H1 (cell line): ENCODE results near the gene DSE. TPM values are rescaled to one million over a fixed set of nuclear protein-coding genes. Genes with fewer than 3 reads are reported as not detected.

Experiments
- CTCF ChIA-PET: fragments of 300-600 bp; sonication (Branson Sonifier 250); formaldehyde crosslinking; loops from one replicate; lab custom pipeline; 2021; ENCODE audit not compliant: partially characterized antibody; lab: Charles Lee
- POLR2A ChIA-PET: fragments of 300-600 bp; sonication (Branson Sonifier 250); formaldehyde crosslinking; loops from one replicate; lab custom pipeline; 2021; ENCODE audit warnings: inconsistent platforms; ENCODE audit not compliant: partially characterized antibody; lab: Charles Lee
- DNase-seq, 2 experiments: peaks; one replicate each; pipeline versions ENCODE4 v3.0.0 to v3.0.0-alpha.2; 2010 to 2022; ENCODE audit warnings: low spot score in 2 of 2, low read depth in 1 of 2, mixed read lengths in 1 of 2
- FAIRE-seq: peaks from 2 replicates; lab custom pipeline; 2011; peaks lifted over from hg19 to GRCh38; lab: Jason Lieb, UNC
- H2AFZ ChIP-seq: 2 replicates; pipeline ENCODE4 v1.8.1; 2012; ENCODE audit warnings: low read length, inconsistent platforms
- H2AK5ac ChIP-seq: 2 replicates; pipeline ENCODE4 v1.6.1; 2013; ENCODE audit warnings: low read depth, low read length
- H2BK120ac ChIP-seq: replicated peaks from 2 replicates; pipeline ENCODE3; 2013; ENCODE audit warnings: low read depth, low read length, inconsistent platforms
- H2BK12ac ChIP-seq: 2 replicates; pipeline ENCODE4 v1.6.1; 2013; ENCODE audit warnings: low read depth, low read length
- H2BK15ac ChIP-seq: 2 replicates; pipeline ENCODE4 v1.6.1; 2013; ENCODE audit warnings: low read length
- H2BK20ac ChIP-seq: 2 replicates; pipeline ENCODE4 v1.6.1; 2013; ENCODE audit warnings: low read length
- H2BK5ac ChIP-seq: 2 replicates; pipeline ENCODE4 v1.6.1; 2013; ENCODE audit warnings: low read depth, low read length
- H3K14ac ChIP-seq: 2 replicates; pipeline ENCODE4 v1.6.1; 2013; ENCODE audit warnings: inconsistent platforms; ENCODE audit not compliant: insufficient read length
- H3K18ac ChIP-seq: 2 replicates; pipeline ENCODE4 v1.6.1; 2013; ENCODE audit warnings: low read length; ENCODE audit errors: extremely low read depth
- H3K23ac ChIP-seq: 2 replicates; pipeline ENCODE4 v1.6.1; 2013; ENCODE audit warnings: inconsistent platforms; ENCODE audit not compliant: insufficient read length
- H3K23me2 ChIP-seq: 2 replicates; pipeline ENCODE4 v1.6.1; 2013; ENCODE audit warnings: low read depth, low read length
- H3K27ac ChIP-seq: 2 replicates; pipeline ENCODE4 v1.6.1; 2011; ENCODE audit warnings: low read depth, low read length, inconsistent platforms
- H3K27me3 ChIP-seq, 4 experiments: replicated peaks in 1 of 4; 1 replicate in 1 of 4; 2 replicates in 3 of 4; pipeline versions ENCODE4 v1.6.1 to v1.8.1; 2011 to 2013; ENCODE audit warnings: low read length in 3 of 4, mild to moderate bottlenecking in 3 of 4, inconsistent platforms in 2 of 4, mixed read lengths in 2 of 4, moderate library complexity in 1 of 4; ENCODE audit not compliant: control insufficient read depth in 3 of 4, insufficient read depth in 3 of 4; ENCODE audit errors: extremely low read depth in 1 of 4
- H3K36me3 ChIP-seq, 4 experiments: 2 replicates each; pipeline versions ENCODE4 v1.6.1 to v1.8.1; 2011 to 2013; ENCODE audit warnings: mild to moderate bottlenecking in 4 of 4, low read length in 3 of 4, moderate library complexity in 2 of 4, control low read depth in 1 of 4, inconsistent platforms in 1 of 4; ENCODE audit not compliant: insufficient read depth in 4 of 4, control insufficient read depth in 2 of 4
- H3K4ac ChIP-seq: replicated peaks from 2 replicates; pipeline ENCODE3; 2013; ENCODE audit warnings: low read length, low read depth, mixed read lengths, inconsistent platforms; ENCODE audit not compliant: insufficient read length
- H3K4me1 ChIP-seq, 4 experiments: replicated peaks in 1 of 4; 1 replicate in 1 of 4; 2 replicates in 3 of 4; pipeline versions ENCODE4 v1.6.1 to v1.8.1; 2011 to 2013; ENCODE audit warnings: low read length in 3 of 4, inconsistent platforms in 2 of 4, mixed read lengths in 1 of 4; ENCODE audit not compliant: insufficient read depth in 4 of 4, control insufficient read depth in 3 of 4
- H3K4me2 ChIP-seq, 2 experiments: 2 replicates each; pipeline versions ENCODE4 v1.6.1 to v1.8.1; 2011 to 2013; ENCODE audit warnings: low read depth in 2 of 2, low read length in 2 of 2, control low read depth in 1 of 2, inconsistent platforms in 1 of 2, mild to moderate bottlenecking in 1 of 2; ENCODE audit not compliant: insufficient read depth in 1 of 2
- H3K4me3 ChIP-seq, 4 experiments: fragments of 200-600, 300-600 bp in 1 of 4; sonication (generic), shearing (Covaris generic), sonication (Bioruptor Twin) in 1 of 4; 2 replicates each; pipeline versions ENCODE4 v1.5.1 to v1.8.1; 2011 to 2016; ENCODE audit warnings: low read length in 4 of 4, low read depth in 3 of 4, control low read depth in 2 of 4, inconsistent platforms in 2 of 4, mild to moderate bottlenecking in 2 of 4, mixed read lengths in 1 of 4, moderate library complexity in 1 of 4; ENCODE audit not compliant: insufficient read depth in 2 of 4; ENCODE audit errors: extremely low read depth in 1 of 4
- H3K56ac ChIP-seq: replicated peaks from 2 replicates; pipeline ENCODE3; 2013; ENCODE audit warnings: low read depth, mild to moderate bottlenecking, mixed read lengths, low read length, inconsistent platforms; ENCODE audit not compliant: insufficient read length
- H3K79me1 ChIP-seq: 2 replicates; pipeline ENCODE4 v1.6.1; 2013; ENCODE audit warnings: low read depth, low read length, control low read depth
- H3K79me2 ChIP-seq, 2 experiments: 2 replicates each; pipeline versions ENCODE4 v1.6.1 to v1.8.1; 2012 to 2013; ENCODE audit warnings: low read length in 2 of 2, mild to moderate bottlenecking in 2 of 2, inconsistent platforms in 1 of 2; ENCODE audit not compliant: insufficient read depth in 2 of 2, control insufficient read depth in 1 of 2
- H3K9ac ChIP-seq, 4 experiments: replicated peaks in 1 of 4; 1 replicate in 1 of 4; 2 replicates in 3 of 4; pipeline versions ENCODE4 v1.6.1 to v1.8.1; 2011 to 2013; ENCODE audit warnings: low read depth in 3 of 4, low read length in 3 of 4, control low read depth in 2 of 4, mild to moderate bottlenecking in 2 of 4, moderate library complexity in 2 of 4, inconsistent platforms in 1 of 4; ENCODE audit errors: extremely low read depth in 1 of 4
- H3K9me3 ChIP-seq, 2 experiments: 2 replicates each; pipeline versions ENCODE4 v1.6.1 to v1.8.1; 2012 to 2013; ENCODE audit warnings: mild to moderate bottlenecking in 2 of 2, moderate library complexity in 2 of 2, control low read depth in 1 of 2, inconsistent platforms in 1 of 2, low read depth in 1 of 2, low read length in 1 of 2, mixed read lengths in 1 of 2; ENCODE audit not compliant: insufficient read depth in 2 of 2
- H4K20me1 ChIP-seq, 2 experiments: replicated peaks in 1 of 2; 2 replicates each; pipeline versions ENCODE3 to v1.8.1; 2011 to 2013; ENCODE audit warnings: inconsistent platforms in 2 of 2, low read length in 2 of 2, mild to moderate bottlenecking in 1 of 2; ENCODE audit not compliant: insufficient read depth in 2 of 2, control insufficient read depth in 1 of 2
- H4K5ac ChIP-seq: 2 replicates; pipeline ENCODE4 v1.6.1; 2013; ENCODE audit warnings: low read length, low read depth, mixed read lengths, inconsistent platforms; ENCODE audit not compliant: insufficient read length
- H4K8ac ChIP-seq: 2 replicates; pipeline ENCODE4 v1.8.0; 2013; ENCODE audit warnings: mild to moderate bottlenecking, moderate library complexity, low read length, inconsistent platforms; ENCODE audit not compliant: insufficient read depth; ENCODE audit errors: extremely low read depth
- H4K91ac ChIP-seq: replicated peaks from 2 replicates; pipeline ENCODE3; 2013; ENCODE audit warnings: low read length, mixed read lengths, inconsistent platforms; ENCODE audit not compliant: insufficient read length
- CREB1 ChIP-seq: IDR thresholded peaks from 2 replicates; pipeline ENCODE4 v1.6.1; 2012; ENCODE audit warnings: inconsistent platforms
- RAD21 ChIP-seq, 2 experiments: IDR thresholded peaks in 1 of 2; conservative IDR thresholded peaks in 1 of 2; 2 replicates each; pipeline ENCODE4 v1.6.1; 2011; ENCODE audit warnings: low read depth in 2 of 2, low read length in 2 of 2, improper control_type of control experiment in 1 of 2, inconsistent platforms in 1 of 2, mild to moderate bottlenecking in 1 of 2, moderate library complexity in 1 of 2
- RNF2 ChIP-seq: fragments of 200-900, 300-1000 bp; sonication (generic); IDR thresholded peaks from 2 replicates; pipeline ENCODE4 v1.7.1; 2016; ENCODE audit warnings: borderline replicate concordance, low read depth, mild to moderate bottlenecking, antibody characterized with exemption, low read length; ENCODE audit not compliant: poor library complexity, severe bottlenecking; ENCODE audit errors: missing control alignments
- SRF ChIP-seq: IDR thresholded peaks from 2 replicates; pipeline ENCODE4 v1.6.1; 2011; ENCODE audit warnings: mild to moderate bottlenecking, low read depth, low read length, moderate library complexity
- WGBS, 2 experiments: shearing (Covaris generic) in 1 of 2; methylation state at CpG; one replicate each; pipeline versions ENCODE4 v1.1.6 to v1.1.7; 2013 to 2015; ENCODE audit warnings: low lambda C conversion rate in 2 of 2, mixed read lengths in 2 of 2, inconsistent platforms in 1 of 2, low coverage in 1 of 2, missing lambda C conversion rate in 1 of 2; ENCODE audit not compliant: insufficient replicate concordance in 2 of 2, insufficient coverage in 1 of 2, insufficient read length in 1 of 2; ENCODE audit errors: extremely low coverage in 1 of 2, missing lambda C conversion rate in 1 of 2; 5-methylcytosine and 5-hydroxymethylcytosine counted together
- polyA plus RNA-seq, 7 experiments: library from polyadenylated mRNA; depleted of rRNA in 3 of 7; stranded (reverse) in 5 of 7; unstranded in 2 of 7; fragments of >200 nt in 5 of 7; fragments of 200-250 nt in 2 of 7; gene quantifications; 1 replicate in 5 of 7; 2 replicates in 1 of 7; 4 replicates in 1 of 7; pipeline versions ENCODE4 v1.2.1 to v1.2.3, GENCODE V29; 2011 to 2013; ENCODE audit warnings: missing spikeins in 2 of 7, mixed read lengths in 2 of 7
- total RNA-seq: library from RNA; stranded (reverse); fragmentation: NEBNext Ultra II Directional; extraction: Animal tissue kit (Norgen Biotek cat#: 25700); gene quantifications from 2 replicates; pipeline ENCODE4 v1.2.1, GENCODE V29; 2021
- TF ChIP-seq, protein P1 (sequence below), 3 experiments: IDR thresholded peaks; 1 replicate in 2 of 3; 2 replicates in 1 of 3; pipeline versions ENCODE4 v1.5.1 to v1.6.1; 2011; ENCODE audit warnings: low read length in 3 of 3, mild to moderate bottlenecking in 3 of 3, inconsistent platforms in 2 of 3, low read depth in 1 of 3, moderate library complexity in 1 of 3; ENCODE audit not compliant: insufficient read depth in 1 of 3; ENCODE audit errors: control extremely low read depth in 1 of 3
- TF ChIP-seq, protein P2 (sequence below): IDR thresholded peaks from 2 replicates; pipeline ENCODE4 v1.6.1; 2012; ENCODE audit warnings: low read length, inconsistent platforms

The DSE gene
- total and polyA plus RNA-seq, 2 of the 8 experiments (the other 6 are each of a cell fraction or from before 2014, with no cell fraction given): 32.5 to 94.4 TPM

DNA sequence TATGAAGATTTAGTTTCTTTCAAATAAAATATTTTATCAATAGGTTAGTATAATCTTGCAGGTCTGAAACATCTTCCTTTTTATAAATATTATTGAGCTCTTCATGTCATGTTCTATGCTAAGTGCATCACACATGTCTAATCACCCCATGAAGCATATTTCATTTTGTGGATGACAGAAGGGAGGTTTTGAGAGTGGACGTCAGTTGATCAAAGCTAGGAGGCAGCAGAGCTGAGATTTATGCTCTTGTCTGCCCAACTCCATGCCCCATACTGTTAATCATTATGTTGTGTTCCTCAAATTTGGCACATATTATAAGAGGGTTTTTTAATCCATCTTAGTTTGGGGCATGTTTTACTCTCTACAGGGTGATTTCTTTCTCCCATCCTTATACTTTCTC lies 22.7 kb downstream of the DSE start:
- TF ChIP-seq SRF (no peak), CREB1 (no peak), RNF2 (no peak), RAD21 (IDR thresholded peaks at IDR 0.05 in 1 of 2, conservative IDR thresholded peaks at IDR 0.05 in 1 of 2; ENCODE audit: low read depth in 2 of 2, low read length in 2 of 2) (peak in 1 of 2 experiments; percentile 9; a peak in 2 of 4 replicates)
- TF ChIP-seq, protein P1, sequence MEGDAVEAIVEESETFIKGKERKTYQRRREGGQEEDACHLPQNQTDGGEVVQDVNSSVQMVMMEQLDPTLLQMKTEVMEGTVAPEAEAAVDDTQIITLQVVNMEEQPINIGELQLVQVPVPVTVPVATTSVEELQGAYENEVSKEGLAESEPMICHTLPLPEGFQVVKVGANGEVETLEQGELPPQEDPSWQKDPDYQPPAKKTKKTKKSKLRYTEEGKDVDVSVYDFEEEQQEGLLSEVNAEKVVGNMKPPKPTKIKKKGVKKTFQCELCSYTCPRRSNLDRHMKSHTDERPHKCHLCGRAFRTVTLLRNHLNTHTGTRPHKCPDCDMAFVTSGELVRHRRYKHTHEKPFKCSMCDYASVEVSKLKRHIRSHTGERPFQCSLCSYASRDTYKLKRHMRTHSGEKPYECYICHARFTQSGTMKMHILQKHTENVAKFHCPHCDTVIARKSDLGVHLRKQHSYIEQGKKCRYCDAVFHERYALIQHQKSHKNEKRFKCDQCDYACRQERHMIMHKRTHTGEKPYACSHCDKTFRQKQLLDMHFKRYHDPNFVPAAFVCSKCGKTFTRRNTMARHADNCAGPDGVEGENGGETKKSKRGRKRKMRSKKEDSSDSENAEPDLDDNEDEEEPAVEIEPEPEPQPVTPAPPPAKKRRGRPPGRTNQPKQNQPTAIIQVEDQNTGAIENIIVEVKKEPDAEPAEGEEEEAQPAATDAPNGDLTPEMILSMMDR (IDR thresholded peaks at IDR 0.05; ENCODE audit: control extremely low read depth in 1 of 3, insufficient read depth in 1 of 3, low read depth in 1 of 3, low read length in 3 of 3): peak in 1 of 3 experiments; percentile 26; a peak in 1 of 4 replicates
- TF ChIP-seq, protein P2, sequence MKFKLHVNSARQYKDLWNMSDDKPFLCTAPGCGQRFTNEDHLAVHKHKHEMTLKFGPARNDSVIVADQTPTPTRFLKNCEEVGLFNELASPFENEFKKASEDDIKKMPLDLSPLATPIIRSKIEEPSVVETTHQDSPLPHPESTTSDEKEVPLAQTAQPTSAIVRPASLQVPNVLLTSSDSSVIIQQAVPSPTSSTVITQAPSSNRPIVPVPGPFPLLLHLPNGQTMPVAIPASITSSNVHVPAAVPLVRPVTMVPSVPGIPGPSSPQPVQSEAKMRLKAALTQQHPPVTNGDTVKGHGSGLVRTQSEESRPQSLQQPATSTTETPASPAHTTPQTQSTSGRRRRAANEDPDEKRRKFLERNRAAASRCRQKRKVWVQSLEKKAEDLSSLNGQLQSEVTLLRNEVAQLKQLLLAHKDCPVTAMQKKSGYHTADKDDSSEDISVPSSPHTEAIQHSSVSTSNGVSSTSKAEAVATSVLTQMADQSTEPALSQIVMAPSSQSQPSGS: no peak
- H2AFZ ChIP-seq: no peak overlapping the region
- H3K4ac ChIP-seq: no peak overlapping the region
- H3K23ac ChIP-seq: no peak overlapping the region
- H3K4me1 ChIP-seq: peaks cover 0 to 2% (median 0%) of the 10 kb centered on the region in 4 experiments; a peak in 1 of 7 replicates
- H3K79me1 ChIP-seq: peaks cover 7% of the 10 kb centered on the region; the same call in 1 of the 2 replicates
- no peak overlapping the region for H2BK12ac ChIP-seq
- H2BK5ac ChIP-seq: no peak overlapping the region
- no peak overlapping the region for H4K5ac ChIP-seq
- FAIRE-seq: no peak
- H4K20me1 ChIP-seq: peaks cover 3 to 4% of the 10 kb centered on the region in 2 experiments
- no peak overlapping the region for H2AK5ac ChIP-seq
- no peaks in the 10 kb centered on the region; a peak in 1 of 8 replicates for H3K36me3 ChIP-seq
- no peak overlapping the region for H3K18ac ChIP-seq
- no peak overlapping the region for H4K91ac ChIP-seq
- peaks cover 0 to 1% (median 0%) of the 10 kb centered on the region in 4 experiments; a peak in 1 of 7 replicates for H3K27me3 ChIP-seq
- H3K9ac ChIP-seq: no peak overlapping the region
- no peaks in the 10 kb centered on the region for H3K9me3 ChIP-seq
- no peak overlapping the region for H3K27ac ChIP-seq
- no peak overlapping the region for H4K8ac ChIP-seq
- DNase-seq: no peak
- WGBS, 2 experiments: 87% methylated on average over 1 of the region's 1 CpG; no CpG with 5 or more reads in 1 of the 2 experiments
- no peak overlapping the region for H3K56ac ChIP-seq
- H3K14ac ChIP-seq: no peak overlapping the region
- peaks cover 0 to 83% of the 10 kb centered on the region in 2 experiments; a peak in 2 of 4 replicates for H3K79me2 ChIP-seq
- POLR2A ChIA-PET: interaction anchor here (1.5 to 1.6 kb wide), 2 partner anchors 11 to 106 kb away, joined by 3 read pairs; no protein-coding TSS in a partner anchor
- CTCF ChIA-PET: interaction anchor here (0.6 to 3.7 kb wide), 20 partner anchors 9 to 279 kb away, joined by 3 to 15 read pairs (median 4); partner anchors contain the start of gene TSPYL4
- H2BK120ac ChIP-seq: no peak overlapping the region
- no peak overlapping the region for H3K4me2 ChIP-seq
- H2BK15ac ChIP-seq: no peak overlapping the region
- H2BK20ac ChIP-seq: no peak overlapping the region
- H3K23me2 ChIP-seq: no peaks in the 10 kb centered on the region
- H3K4me3 ChIP-seq: no peak overlapping the region
